IPS-NIHi7 (cell line): ENCODE data around the gene NR2C2.
A peak's percentile ranks its signal among the peaks of the same experiment; 100 is the strongest.
"Not testable (repeated sequence)": the region's sequence is repeated elsewhere in the genome, so short reads cannot be mapped to it uniquely, and the experiment has no call there.

ENCODE experiments used
- DNase-seq: peaks from one replicate; pipeline ENCODE4 v3.0.0; 2012; ENCODE audit warnings: mixed read lengths; ENCODE audit errors: extremely low spot score

The NR2C2 gene

DNA sequence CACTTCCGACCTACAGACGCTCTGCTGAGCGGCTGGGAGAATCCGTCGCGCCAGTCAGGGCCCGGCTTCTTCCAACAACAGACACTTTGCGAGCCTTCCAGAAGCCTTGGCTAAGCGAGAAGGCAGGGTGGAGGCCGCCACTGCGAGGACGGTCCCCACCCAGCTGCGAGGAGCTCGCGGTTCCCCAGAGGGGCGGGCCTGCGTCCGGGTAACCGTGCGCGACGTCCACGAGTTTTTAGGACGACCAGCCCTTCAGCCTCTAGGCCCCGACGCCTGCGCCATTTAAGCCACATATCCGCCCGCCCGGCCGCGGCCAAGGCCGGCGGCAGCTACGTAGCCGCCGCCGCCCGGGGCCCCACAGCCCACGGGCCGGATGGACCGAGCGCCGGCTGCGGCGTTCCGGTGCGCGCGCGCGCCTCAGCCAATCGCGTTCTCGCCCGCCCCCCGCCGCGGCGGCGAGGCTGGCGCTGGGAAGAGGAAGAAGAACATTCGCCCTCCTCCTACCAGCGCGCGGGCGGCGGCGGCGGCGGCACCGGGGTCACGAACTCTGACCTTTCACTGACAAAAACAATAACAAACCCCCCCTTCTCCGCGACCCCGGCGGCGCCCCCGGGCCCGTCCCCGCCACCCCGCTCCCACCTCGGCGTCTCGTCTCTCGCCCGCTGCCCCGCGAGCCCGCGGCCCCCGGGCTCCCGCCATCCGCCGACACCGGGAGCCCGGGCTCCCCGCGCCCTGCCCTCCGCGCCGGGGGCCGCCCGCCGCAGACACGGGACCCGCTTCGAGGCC lies at the start of gene NR2C2:
Gene NR2C2, plus strand, starts transcription at position 484 of the 786 bp plus-strand sequence. CDS start 56,332 bp downstream, outside the sequence.
- DNase-seq, result peak; percentile 90

DNA sequence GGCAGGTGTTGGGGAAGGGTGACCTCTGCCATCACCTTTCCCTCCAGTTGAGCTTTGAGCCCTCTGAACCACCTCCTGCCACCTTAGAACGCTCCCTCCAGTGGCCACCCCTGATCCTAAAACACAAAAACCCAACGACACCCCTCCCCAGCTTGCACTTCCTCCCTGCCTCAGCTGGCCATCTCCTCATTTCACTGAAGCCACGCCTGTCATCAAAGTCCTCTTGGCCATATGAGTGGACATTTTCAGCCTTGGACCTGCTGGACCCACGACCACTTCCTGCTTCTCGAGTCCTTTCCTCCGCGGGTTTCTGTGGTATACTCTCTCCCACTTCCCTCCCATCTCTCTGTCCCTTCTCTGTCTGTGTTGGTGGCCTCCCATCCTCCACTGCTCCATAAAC lies 48.5 kb upstream of the NR2C2 start:
- DNase-seq, result no peak

DNA sequence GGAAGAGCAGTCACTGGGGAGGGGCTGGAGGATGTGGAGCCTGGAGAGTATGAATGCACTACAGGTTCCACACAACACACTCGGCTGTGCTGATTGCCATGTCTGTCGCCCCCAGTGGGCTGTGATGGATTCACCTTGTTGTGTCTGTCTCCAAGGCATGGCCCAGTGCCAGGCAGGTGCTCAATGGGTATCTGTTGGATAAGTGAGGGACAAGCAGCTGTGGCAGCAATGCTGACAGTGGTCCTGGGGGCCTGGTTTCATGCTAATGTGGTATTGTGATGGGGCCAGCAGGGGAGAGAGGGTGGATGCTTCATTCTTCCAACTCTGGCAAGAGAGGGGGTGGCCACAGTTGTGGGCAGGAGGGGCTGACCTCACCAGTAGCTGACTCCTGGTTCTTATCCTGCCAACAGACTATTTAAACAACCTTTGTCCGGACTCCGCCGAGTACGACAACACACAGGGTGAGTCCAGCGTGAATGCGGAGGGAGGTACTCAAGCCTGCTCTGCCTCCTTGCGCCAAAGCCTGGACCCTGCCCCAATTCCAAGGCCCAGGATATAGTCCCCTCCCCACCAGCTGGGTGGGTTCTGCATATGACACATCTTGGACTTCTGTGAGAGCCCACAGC lies 47.3 kb upstream of the NR2C2 start:
- DNase-seq, result no peak

DNA sequence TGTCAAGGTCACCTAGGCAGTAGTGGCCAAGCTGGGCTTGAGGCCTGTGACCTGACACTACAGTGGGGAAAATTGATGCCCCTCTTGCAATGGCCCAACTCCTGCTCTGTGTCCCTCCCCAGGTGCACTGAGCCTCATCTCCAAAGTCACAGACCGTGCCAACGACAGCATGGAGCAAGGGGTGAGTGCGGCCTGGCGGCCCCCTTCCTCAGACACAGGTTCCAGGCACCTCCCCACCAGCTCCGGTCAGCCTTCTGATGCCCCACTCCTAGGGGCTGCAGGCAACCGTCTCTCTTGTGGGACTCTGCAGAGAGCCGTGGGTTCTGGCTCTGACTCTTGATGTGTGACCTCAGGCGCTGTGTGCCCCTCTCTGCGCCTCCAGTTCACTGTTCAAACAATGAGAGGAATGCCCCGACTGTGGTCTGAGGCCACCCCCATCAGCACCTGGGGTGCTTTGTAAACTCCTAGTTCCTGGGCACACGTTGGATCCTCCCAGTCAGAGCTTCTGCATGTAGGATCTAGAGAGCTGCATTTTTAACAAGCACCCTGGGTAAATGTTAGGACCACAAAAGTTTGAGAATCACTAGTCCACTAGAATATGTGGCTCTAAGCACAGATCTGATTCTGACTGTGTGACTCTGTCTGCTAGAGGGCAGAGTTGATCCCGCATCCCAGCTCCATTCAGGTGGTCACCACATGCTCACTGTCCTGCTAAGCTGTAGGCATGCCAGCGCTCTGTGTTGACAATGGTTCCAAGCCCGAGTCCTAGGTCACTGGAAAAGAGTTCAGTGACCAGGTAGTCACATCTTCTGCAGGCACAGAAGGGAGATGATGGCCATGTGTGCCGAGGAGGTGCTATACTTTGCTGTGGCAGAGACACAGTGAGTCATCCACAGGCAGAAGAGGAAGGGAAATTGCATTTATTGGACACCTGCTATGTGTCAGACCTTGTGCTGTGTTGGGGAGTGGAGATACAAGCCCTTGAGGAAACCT lies 46.2 kb upstream of the NR2C2 start:
- no peak for DNase-seq

DNA sequence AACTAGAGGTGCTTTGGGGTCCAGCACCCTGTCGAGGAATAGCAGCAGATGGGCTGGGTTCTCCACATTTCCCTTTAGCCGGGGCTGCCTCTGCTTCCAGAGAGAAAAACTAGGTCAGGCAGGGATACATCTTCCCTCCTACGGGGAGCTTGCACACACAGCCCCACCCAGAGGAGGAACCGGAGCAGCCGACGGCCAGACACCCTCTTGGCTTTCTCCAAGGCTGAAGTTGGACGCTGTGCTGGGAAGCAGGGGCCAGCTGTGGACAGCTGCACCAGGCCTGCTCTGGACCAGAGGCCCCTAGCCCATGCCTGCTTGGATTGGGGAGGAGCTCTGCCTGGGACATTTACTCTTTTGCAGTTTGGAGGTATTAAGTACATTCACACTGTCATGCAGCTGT lies 44.7 kb upstream of the NR2C2 start:
- DNase-seq, result no peak

DNA sequence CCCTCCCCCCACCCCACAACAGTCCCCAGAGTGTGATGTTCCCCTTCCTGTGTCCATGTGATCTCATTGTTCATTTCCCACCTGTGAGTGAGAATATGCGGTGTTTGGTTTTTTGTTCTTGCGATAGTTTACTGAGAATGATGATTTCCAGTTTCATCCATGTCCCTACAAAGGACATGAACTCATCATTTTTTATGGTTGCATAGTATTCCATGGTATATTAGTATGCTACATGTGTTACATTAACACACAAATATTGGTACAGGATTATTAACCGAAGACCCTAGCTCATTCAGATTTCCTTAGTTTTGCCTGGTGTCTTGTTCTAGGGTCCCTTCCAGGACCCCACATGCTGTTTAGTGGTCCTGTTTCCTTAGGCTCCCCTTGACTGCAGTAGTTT lies 43.9 kb upstream of the NR2C2 start:
- not testable (repeated sequence) for DNase-seq

DNA sequence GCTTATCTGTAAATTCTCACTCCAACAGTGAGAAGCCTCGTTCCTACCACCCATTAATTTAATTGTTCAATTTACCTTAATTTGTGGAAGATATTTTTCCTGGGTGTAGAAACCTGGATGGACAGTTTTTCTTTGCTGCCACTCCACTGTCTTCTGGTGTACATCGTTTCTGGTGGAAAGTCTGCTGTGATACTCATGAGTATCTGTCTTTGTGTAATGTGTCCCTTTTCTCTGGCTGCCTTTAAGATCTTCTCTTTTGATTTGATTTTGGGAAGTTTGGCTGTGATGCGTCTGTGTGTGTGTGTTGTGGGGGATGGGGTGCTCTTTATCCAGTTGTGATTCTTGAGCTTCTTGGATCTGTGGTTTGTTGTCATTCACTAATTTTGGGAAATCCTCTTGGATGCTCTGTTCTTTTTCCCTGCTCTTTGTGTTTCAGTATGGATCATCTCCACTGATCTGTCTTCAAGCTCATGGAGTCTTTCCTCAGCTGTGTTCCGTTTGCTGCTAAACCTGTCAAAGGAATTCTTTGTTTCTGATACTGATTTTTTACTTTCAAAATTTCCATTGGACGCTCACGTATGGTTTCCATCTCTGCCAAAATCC lies 42.2 kb upstream of the NR2C2 start:
- DNase-seq, result no peak

DNA sequence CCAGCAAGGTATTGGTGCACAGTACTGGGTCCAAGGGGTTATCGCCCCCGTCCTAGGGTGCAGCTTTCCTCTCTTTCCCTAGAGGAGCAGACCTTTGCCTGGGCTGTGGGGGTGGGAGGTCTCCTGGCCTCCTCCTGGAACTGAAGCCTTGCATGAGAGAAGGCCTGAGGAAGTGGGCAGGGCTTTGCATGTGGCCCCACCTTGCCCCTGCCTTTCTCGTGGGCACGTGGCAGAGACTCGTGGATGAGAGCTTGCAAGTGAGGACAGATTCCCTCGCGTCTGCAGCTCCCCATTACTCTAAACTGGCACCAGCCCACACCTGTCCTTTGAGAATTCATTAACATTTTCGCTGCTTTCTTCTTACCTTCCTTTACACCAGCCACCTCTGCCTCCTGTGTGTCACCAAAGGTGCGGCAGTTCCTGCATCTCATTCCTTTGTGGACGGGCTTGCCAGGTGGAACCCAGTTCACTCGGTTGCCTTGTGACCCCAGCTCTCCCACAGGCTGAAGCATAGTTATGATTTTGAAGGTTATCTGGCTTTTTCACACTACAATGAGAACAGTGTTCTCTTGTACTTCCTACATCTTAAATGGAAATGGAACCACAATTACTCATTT lies 40.9 kb upstream of the NR2C2 start:
- DNase-seq, result no peak

DNA sequence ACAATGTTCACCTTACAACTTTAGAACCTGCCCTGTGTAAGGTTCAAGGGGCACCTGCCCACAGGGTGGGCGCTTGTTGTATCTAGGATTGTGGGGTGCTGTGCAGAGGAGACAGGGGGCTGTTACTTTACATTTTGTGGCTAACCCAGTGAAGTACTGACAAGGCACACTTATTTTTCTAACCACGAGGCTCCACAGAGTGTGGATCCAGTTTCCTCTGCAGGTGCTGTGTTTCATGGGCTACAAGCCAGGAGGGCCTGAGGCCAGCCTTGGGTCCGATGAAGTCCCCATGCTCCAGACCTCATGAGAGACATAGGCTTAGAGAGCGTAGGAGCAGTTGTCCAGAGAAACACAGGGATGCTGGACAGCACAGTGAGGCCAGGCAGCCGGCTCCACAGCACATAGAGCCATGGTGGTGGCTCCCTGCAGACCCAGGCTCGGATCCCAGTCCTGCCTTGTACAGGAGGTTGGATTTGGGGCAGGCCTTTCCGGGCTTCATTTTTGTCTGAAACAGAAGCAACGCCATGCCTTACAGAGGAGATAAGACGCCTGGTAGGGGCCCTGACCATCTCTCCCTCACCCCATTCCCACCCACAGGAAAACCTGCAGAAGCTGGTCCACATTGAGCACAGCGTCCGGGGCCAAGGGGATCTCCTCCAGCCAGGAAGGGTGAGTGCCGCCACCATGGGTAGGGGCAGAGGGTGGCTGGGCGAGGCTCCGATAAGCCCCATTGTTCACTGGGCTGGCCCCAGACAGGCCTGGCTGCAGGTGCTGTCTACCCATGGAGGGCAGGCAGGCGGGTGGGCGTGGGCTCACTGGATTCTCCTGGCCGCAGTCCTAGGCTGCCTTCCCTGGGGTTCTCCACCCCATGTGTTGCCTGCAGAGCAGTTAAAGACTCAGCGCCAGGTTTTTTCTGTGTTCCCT lies 40.1 kb upstream of the NR2C2 start:
- DNase-seq, result no peak

DNA sequence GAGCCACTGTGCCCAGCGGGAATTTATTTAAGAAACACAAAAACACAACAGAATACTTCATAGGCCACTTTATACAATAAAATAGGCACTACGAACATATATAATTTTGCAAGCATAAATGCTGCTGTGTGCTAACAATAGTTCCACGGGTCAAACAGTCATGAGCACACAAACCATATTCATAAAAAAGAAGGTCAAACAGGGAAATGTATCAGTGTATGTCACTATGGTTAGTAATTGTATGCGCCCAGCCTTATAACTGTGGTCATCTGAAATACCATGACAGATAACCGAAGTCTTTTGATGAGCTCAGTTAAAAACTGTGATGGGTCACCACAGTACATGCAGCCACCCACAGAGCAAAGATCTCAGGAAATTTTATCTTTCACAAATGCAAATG lies 38.1 kb upstream of the NR2C2 start:
- DNase-seq, result no peak

DNA sequence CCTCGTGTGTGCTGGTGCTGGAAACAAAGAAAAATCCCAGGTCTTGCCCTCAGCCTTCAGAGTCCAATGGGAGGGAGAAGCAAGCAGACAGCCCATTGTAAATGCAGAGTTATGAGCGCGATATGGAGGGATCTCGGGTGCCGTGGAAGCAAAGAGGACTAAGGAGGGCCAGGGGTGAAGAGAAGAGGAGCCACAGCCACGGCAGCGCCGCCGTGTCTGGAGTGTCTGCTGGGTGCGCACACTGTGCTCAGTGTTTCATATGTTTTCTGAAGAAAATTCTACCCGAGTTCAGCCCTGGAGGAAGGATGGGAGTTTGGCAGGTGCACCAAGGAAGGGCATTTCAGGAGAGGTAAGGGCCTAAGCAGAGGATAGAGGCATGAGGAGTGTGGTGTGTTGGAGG lies 35.7 kb upstream of the NR2C2 start:
- no peak for DNase-seq

DNA sequence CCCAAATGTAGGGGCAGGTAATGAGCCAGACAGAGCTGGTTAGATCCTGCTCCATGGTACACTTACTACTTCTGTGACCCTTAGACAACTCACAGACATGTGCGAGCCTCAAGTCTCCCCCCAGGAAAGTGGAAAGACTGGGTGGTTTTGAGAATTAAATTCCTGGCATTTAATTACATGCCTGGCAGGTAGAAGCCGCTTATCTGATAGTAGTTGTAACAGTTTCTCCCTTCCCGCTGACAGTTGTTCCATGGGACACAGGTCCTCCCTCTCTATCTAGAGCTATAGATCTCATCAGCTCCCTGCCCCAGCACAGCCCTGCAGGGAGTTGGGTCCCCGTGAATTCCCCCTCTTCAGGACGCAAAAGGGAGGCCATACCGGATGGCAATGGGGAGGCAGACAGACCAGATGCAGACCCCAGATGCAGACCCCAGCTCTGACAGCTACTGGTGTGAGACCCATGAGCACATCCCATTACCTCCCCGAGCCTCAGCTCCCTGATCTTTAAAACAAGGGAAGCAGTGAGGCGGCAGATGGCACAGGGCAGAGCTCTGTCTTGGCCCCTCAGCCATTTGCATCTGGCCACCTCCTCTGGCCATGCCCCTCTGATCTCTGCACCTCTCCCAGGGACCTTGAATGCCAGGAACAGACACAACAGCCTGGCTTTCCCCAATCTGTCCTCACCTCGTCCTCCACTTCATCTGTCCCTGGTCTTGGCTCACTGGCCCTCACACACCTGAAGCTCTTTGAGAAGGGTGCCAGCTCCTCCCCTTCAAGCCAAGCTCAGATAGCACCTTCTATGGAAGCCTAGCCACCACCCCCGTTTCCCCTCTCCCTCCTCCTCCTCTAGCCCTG lies 34.1 kb upstream of the NR2C2 start:
- DNase-seq, result no peak

DNA sequence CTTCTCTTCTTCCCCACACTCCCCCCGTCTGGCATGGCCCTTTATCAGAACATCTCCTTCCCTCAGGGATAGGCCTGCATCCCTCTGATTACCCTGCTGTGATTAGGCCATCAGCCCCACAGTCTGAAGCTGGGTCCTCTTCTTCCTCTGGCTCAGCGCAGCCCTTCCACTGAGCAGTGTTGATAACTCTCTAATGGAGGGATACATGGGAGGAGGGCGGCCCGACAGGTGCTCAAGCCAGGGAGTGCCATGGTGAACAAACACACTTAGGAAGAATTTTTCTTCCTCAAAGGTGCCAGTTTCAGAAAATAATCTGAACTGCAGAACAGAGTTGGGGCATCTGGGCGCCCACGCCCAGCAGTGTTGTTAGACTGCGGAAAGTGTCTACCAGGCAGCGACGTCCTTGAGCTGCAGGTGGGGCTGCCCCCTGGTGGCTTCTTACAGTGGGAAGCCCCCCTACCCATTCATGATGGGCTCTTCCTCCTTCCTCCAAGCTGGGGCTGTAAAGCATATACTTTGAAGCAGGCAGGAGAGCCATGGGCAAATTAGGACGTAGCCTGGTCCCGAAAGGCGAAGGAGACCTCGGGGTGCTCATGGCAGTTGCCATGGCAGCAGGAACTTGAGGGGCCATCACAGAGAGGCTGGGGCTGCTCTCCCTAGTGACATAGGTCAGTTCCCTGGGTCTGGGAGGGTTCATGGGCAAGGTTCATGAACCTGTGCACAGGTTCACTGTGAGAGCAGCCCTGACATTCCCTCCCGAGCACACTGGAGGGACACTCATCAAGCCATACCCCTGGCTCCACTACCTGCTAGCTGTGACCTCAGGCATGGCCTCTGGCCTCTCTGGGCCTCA lies 33.2 kb upstream of the NR2C2 start:
- peak; percentile 68 for DNase-seq

DNA sequence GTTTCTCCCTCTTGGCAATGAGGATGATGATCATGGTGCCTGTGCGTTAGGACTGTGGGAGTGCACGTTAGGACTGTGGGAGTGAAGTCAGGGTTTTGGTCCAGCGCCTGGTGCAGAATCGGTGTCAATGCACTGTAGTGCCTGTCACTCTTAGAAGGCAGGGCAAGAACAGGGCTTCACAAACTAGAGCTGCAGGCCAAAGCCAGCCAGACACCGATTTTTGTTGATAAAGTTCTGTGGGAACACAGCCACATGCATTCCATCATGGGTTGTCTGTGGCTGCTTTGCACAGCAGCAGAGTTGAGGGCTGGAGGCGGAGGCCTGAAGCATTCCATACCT lies 32.6 kb upstream of the NR2C2 start:
- DNase-seq, result no peak

DNA sequence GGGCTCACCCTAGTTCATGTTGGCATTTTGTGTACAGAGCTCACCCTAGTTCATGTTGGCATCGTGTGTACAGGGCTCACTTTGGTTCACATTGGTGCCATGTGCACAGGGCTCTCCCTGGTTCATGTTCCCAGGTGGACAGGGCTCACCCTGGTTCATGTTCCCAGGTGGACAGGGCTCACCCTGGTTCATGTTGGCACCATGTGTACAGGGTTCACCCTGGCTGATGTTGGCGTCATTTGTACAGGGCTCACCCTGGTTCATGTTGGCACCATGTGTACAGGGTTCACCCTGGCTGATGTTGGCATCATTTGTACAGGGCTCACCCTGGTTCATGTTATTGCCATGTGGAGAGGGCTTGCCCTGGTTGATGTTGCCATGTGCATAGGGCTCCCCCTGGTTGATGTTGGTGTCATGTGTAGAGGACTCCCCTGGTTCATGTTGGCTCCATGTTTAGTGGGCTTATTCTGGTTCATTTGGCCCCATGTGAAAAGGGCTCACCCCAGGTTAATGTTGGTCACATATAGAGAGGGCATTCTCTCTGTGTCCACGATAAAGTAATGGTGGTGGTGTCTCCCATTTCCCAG lies 31.7 kb upstream of the NR2C2 start:
- no peak for DNase-seq

DNA sequence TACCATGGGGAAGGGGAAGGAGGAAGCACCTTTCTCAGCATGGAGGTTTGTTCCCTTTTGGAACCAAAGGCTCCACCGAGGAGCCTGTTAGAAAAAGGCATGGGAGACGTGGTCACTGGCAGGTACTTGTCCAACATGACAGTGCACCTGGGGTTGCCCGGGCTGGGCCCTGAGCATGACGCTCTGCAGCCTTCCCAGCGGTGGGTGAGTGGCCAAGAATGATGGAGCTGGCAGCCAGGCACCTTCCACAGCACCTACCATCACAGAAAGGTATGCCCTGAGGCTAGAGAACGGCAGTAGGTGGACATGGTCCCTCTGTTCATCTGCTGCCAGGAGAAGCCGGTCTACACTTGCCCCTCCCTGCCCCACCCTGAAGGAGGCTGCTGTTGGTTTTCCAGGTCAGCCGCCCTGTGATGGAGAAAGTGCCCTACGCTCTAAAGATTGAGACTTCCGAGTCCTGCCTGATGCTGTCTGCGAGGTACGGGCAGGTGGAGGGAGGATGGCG lies 29.0 kb upstream of the NR2C2 start:
- DNase-seq, result no peak

DNA sequence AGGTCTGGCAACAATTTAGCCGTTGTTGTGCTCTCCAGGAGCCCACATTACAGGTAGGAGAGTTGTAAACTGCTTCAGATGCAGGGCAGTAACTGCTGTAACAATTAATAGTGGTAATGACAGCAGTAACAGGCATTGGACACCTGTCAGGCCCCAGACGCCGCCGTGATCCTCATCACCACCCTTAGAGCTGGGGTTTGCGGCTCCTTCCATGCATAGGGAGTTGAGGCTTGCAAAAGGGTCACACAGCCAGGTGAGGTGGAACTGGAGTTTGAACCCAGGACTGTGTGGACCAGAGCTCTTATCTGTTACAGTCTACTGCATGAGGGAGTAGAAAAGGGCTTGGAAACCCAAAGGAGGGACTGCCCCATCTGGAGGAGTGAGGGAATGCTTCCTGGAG lies 26.8 kb upstream of the NR2C2 start:
- no peak for DNase-seq

DNA sequence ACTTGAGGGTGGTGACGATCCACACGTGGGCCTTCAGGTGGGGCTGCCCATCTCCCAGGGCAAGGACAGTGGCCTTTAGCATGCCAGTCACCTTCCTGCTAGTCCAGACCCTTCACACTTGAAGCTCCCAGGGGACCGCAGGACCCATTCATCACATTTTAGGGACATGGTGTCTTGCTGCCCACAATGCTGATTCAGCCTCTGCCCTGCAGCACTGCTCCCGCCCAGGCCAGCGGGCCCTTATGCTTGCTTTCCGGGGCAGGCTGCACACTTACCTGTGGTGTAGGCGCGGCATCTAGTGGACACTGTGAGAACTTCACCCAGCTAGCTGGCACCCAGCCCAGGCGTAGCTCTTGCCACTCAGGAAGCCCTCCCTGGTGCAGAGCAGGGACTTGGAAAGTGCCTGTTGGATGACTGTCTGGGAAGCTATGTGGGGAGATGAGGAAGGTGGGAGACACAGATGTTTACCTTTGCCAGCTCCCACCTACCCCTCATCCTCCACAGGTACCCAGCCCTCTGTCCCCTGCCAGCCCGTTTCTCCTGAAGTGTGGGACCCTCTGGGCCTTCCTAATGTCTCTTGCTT lies 26.3 kb upstream of the NR2C2 start:
- peak; percentile 92 for DNase-seq
